Left hindlimb (tissue), 1 donor: ENCODE results near the gene NELFA.
"Not testable (repeated sequence)": the region's sequence is repeated elsewhere in the genome, so short reads cannot be mapped to it uniquely, and the experiment has no call there.

Source experiments
- DNase-seq: peaks from one replicate; pipeline ENCODE4 v3.0.0-alpha.2; 2018

The NELFA gene

DNA sequence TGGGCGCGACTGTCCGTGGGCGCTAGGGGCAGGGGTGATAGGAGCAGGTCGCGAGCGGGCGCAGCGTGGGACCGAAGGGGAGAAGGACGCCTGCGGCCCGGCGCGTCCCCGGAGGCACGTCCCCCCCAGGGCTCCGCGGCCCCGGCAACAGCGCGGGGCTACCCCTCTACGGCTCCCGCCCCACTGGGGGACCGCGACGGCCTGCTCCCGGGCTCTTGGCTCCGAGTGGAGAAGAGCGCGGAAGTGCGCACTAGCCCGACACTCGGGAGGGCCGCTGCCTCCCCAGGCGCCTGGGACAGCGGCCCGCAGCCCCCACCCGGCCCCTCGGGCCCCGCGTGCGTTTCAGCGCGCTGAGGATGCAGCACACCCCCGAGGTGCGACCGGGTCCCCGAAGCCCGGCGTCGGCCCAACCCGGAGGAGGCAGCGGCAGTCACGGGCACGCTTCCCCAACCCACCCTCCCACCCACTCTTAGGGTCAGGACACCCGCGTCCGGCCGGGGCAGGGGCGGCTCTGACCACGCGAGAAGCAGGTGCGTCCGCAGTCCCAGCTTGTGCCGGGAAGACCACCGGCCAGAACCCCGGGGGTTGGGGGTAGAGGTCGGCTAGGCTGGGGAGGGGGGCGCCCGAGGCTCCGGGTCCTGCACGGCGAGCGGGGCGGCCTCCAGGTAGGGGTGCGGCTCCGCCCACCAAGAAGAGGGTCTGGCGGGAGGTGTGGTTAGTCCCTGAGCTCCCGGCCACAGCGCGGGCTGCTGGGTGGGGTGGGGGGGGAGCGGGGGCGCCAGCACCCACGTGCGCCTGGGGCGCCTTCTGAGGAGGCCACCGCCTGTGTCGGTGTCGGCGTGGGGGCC is 31.8 kb upstream of the NELFA start:
- no peak for DNase-seq

DNA sequence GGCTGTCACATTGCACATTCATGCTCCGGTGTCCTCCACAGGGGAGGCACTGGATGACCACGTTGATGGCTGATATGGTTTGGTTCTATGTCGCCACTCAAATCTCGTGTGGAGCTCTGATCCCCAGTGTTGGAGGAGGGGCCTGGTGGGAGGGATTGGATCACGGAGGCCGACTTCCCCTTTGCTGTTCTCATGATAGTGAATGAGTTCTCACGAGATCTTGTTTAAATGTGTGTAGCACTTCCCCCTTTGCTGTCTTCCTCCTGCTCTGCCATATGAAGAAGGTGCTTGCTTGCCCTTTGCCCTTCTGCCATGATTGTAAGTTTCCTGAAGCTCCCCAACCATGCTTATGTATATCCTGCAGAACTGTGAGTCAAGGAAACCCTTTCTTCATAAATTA is 28.1 kb upstream of the NELFA start:
- no peak for DNase-seq

DNA sequence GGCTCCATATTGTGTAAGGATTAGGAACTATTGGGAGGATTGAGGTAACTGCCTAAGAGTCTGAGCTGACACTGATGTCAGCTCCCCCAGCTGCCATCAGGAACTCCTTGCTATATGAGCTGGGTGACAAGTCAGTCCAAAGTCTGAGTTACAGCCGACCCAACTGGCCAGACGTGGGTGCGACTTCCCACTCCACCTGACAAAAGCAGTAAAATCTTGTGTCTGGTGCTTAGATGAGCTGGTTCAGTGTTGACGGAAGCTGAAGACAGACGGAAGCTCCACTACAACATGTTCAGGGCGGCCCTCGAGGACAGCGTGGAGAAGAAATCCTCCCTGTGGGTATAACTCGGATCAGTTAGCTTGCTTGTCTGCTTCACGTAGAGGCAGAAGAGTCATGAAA is 27.6 kb upstream of the NELFA start:
- DNase-seq, result no peak

DNA sequence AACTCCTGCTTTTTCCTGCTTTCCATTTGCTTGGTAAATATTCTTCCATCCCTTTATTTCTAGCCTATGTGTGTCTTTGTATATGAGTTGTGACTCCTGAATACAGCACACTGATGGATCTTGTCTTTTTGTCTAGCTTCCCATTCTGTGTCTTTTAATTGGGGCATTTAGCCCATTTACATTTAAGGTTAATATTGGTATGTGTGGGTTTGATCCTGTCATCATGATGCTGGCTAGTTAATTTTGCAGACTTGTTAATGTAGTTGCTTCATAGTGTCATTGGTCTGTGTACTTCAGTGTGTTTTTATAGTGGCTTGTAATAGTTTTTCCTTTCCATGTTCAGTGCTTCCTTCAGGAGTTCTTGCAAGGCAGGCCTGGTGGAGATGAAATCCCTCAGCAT is 22.4 kb upstream of the NELFA start:
- DNase-seq, result not testable (repeated sequence)

DNA sequence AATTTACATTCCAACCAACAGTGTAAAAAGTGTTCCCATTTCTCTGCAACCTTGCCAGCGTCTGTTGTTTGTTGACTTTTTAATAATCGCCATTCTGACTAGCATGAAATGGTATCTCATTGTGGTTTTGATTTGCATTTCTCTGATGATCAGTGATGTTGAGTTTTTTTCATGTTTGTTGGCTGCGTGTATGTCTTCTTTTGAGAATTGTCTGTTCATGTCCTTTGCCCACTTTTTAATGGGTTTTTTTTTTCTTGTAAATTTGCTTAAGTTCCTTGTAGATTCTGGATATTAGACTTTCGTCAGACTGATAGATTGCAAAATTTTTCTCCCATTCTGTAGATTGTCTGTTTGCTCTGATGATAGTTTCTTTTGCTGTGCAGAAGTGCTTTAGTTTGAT is 18.3 kb upstream of the NELFA start:
- not testable (repeated sequence) for DNase-seq

DNA sequence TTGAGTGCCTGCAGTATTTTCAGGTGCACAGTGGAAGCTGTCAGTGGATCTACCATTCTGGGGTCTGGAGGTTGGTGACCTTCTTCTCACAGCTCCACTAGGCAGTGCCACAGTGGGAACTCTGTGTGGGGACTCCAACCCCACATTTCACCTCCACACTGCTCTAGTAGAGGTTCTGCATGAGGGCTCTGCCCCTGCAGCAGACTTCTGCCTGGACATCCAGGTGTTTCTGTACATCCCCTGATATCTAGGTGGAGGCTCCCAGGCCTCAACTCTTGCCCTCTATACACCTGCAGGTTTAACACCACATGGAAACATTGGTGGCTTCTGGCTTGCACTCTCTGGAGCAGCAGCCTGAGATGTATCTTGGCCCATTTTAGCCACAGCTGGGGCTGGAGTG is 17.0 kb upstream of the NELFA start:
- DNase-seq, result no peak

DNA sequence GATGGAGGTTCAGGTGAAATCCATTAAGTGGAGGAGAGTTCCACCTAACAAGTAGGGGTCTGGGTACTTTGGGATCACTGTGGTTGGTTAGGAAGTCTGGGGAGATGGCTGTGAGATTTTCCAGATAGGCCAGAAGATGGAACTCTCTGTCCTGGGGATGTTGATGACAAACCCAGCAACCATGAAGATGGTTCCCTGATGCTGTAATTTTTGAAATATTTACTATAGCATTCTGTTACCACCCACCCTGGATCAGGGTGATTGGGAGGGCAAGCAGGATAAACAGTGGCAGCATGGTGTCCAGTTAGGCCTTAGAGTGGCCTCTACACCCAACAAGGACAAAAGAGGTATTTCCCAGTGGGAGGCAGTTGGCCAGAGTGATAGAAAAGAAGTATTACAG is 15.9 kb upstream of the NELFA start:
- DNase-seq, result no peak

DNA sequence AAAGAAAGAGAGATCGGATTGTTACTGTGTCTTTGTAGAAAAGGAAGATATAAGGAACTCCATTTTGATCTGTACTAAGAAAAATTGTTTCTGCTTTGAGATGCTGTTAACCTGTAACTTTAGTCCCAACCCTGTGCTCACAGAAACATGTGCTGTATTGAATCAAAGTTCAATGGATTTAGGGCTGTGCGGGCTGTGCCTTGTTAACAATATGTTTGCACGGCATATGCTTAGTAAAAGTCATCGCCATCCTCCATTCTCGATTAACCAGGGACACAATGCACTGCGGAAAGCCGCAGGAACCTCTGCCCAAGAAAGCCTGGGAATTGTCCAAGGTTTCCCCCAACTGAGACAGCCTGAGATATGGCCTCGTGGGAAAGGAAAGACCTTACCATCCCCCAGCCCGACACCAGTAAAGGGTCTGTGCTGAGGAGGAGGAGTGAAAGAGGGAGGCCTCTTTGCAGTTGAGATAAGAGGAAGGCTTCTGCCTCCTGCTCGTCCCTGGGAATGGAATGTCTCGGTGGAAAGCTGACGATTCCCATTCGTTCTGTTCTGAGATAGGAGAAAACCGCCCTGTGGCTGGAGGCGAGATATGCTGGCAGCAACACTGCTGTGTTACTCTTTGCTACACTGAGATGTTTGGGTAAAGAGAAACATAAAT is 12.7 kb upstream of the NELFA start:
- not testable (repeated sequence) for DNase-seq

DNA sequence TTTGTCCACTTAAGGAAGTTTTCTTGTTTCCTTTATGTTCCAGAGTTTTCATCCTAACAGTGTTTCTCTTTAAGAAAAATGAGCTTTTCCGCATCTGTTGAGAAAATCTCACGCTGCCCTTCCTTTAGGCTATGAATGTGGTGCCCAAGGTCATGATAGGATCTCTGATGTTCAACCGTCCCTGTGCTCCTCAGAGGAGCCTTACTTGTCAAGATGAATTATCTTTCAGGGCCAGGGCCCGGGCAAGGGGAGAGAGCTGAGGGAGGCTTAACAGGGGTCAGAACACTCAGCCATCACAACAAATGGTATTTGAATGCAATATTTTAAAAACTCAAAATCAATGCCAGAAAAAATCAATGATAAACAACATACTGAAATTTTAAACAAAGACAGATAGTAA is 6.2 kb upstream of the NELFA start:
- no peak for DNase-seq

DNA sequence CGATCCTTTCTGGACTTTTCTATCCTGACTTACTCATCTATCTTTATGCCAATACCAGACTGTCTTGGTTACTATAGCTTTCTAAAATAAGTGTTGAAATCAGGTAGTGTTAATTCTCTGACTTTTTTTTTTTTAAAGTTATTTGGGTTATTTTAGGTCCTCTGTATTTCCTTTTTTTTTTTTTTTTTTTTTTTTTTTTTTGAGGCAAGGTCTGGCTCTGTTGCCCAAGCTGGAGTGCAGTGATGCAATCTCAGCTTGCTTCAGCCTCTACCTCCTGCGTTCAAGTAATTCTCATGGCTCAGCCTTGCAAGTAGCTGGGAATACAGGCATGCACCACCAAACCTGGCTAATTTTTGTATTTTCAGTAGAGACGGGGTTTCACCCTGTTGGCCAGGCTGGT is 2.8 kb upstream of the NELFA start:
- no peak for DNase-seq

DNA sequence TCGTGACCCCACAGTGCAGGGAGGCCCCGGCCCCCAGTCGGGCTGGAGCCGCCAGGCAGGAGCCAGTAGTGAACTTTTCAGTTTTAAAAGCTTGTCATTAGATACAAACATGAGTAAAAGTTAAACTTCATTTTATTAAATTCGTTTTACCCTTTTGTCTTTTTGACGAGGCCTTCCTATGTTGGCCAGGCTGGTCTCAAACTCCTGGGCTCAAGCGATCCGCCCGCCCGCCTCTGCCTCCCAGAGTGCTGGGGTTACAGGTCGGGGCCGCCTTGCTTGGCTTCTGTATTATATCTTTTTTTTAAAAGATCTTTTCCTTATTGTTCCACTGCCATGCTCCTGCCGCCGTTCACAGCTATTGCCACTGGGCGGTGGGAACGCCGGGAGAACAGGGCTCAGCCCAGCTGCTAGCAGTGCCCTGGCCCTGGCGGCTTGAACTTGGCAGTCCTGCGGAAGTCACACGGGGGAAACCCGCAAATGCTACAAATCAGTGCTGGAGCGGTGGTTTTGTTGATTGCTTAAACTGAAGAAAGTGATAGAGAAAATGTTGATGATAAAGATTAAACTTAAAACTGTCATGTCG is 968 bp upstream of the NELFA start:
- peak; percentile 51 for DNase-seq

DNA sequence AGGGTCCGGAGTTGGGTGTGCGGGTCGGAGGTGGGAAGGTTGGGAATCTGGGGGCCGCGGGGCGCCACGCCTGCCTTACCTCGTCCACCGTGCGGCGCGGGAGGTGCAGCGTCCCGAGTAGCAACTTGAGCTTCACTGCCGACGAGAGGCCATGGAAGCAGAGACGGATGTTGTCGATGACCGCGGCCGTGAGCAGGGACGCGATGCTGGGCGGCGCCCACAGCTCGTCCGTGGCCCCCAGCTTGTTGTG is 178 bp downstream of the NELFA start:
- no peak for DNase-seq

DNA sequence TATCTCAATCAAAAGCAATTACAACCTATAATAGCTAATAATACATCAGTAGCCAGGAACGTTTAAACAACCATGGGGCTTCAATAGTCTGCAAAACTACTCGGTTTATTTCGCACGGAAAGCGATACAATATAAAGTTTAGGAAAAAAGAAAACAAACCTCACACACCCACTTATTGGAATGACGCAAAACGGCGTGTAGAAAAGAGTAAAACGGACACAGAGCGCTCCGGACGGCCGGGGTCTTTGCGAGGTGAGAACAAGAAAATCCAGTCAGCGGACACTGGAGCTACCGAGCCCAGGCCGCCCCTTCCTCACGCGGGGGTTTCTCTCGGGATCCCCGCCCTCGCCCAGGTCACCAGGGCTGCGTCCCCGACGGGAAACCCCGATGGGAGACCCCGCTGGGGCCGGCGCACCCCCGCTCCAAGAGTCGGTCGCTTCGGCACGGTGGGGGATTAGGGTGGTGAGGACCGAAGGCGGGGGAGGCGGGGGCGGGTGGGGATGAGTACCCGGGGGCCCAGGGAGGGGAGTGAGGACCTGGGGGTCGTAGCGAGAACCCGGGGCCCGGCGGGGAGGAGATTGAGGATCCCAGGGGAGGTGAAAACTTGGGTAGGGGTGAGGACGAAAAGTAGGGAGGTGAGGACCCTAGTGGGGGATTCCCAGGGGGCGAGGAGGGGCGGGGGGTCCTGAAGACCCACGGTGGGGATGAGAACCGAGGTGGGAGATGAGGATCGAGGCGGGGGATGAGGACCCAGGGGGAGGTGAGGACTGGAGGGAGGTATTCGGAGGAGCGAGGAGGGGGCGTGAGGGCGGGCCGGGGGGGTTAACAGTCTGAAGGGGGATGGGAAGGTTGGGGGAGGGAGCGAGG is 737 bp downstream of the NELFA start:
- DNase-seq, result peak; percentile 49

DNA sequence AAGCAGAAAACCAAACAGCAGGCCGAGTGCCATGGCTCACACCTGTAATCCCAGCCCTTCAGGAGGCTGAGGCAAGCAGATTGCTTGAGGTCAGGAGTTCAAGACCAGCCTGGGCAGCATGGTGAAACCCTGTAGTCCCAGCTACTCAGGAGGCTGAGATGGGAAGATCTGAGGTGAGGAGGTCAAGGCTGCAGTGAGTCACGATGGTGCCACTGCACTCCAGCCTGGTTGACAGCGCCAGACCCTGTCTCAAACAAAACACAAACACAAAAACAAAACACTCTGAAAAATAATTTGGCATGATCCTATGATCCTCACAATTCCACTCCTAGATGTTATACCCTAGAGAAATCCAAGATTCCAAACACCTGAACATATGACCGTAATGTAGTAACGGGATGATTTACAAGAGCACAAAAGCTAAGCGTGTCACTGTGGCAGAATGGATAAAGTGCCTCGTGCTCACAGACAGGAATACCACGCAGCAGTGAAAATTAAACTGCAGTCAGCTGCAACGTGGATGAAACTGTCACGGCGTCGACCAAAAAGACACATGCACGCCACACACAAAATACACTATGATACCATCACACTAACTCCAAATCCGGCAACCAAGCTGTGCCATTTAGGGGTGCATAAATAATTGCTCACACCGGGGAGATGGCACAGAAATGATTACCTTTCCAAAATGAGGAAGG is 1.7 kb downstream of the NELFA start:
- DNase-seq, result no peak

DNA sequence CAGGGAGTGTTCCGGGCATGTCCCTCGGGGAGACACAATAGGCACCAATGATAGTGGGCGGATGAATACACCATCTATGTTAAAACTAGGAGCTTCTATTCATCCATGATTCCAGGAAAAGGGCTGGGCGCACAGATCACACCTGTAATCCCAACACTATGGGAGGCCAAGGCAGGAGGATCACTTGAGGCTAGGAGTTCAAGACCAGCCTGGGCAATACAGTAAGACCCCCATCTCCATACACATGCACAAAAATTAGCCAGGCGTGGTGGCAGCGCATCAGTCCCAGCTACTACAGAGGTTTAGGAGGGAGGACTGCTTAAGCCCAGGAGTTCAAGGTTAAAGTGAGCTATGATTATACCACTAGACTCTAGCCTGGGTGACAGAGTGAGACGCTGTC is 2.4 kb downstream of the NELFA start:
- no peak for DNase-seq

DNA sequence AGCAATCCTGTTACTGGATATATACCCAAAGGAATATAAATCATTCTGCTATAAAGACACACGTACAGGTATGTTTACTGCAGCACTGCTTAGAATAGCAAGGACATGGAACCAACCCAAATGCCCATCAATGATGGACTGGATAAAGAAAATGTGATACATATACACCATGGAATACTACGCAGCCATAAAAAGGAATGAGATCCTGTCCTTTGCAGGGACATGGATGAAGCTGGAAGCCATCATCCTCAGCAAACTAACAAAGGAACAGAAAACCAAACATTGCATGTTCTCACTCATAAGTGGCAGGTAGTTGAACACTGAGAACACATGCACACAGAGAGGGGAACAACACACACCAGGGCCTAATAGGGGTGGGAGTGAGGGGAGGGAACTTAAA is 5.4 kb downstream of the NELFA start:
- not testable (repeated sequence) for DNase-seq

DNA sequence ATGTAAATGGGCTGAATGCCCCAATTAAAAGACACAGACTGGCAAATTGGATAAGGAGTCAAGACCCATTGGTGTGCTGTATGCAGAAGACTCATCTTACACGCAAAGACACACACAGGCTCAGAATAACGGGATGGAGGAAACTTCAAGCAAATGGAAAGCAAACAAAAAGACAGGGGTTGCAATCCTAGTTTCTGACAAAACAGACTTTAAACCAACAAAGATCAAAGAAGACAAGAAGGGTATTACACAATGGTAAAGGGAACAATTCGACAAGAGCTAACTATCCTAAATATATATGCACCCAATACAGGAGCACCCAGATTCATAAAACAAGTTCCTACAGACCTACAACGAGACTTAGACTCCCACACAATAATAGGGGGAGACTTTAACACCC is 9.5 kb downstream of the NELFA start:
- not testable (repeated sequence) for DNase-seq

DNA sequence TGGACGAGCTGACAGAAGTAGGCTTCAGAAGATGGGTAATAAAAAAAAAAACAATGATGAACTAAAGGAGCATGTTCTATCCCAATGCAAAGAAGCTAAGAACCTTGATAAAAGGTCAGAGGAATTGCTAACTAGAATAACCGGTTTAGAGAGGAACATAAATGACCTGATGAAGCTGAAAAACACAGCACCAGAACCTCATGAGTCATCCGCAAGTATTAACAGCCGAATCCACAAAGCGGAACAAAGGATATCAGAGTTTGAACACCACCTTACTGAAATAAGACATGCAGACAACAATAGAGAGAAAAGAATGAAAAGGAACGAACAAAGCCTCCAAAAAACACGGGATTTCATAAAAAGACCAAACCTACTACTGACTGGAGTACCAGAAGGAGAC is 10.5 kb downstream of the NELFA start:
- DNase-seq, result no peak

DNA sequence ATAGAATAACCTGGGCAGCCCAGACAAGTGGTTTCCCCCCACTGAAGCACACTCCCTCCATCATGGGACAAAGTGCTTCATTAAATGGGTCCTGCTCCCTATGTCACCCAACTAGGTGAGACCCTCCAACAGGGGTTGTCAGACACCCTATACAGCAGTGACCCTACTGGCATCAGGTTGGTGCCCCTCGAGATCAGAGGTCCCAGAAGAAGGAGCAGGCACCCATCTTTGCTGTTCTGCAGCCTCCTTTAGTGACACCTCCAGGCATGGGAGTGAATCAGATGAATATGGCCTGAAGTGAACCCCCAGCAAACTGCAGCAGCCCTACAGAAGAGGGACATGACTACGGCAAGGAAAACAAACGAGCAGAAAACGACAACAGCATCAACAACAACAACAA is 11.1 kb downstream of the NELFA start:
- DNase-seq, result no peak

DNA sequence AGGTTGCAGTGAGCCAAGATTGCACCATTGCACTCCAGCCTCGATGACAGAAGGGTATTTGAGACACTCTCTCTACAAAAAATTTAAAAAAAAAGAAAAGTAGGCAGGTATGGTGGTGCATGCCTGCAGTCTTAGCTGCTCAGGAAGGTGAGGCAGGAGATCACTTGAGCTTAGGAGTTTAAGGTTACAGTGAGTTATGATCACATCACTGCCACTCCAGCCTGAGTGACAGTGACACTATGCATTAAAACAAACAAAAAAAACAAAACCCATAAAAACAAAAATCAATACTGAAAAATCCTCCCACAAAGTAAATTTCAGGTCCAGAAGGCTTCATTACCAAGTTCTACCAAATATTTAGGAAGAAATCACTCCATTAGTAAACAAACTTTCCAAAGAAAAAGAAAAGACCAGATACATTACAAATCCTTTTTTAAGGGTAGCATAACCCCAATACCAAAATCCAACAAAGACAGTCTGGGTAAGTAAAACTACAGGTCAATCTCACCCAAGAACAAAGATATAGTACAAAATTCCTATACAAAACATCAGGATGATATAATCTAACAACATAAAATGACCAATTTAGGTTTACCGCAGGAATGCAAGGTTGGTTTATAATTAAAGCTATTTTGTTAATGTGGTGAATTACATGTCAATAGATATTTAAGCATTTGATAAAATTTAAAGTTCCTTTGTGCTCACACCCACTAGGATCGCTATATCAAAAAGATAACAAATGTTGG is 11.7 kb downstream of the NELFA start:
- DNase-seq, result no peak

DNA sequence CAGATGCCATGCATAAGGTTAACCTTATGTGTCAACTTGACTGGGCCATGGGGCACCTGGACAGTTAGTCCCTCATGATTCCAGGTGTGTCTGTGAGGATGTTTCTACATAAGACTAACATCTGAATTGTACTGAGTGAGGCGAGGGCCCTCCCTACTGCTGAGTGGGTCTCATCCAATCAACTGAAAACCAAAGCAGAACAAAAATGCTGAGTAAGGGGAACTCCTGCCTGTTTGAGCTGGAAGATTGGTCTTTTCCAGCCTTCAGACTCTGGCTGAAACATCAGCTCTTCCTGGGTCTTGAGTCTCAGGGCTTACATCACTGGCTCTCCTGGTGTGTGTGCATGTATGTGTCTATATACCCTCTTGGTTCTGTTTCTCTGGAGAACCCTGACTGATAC is 13.8 kb downstream of the NELFA start:
- no peak for DNase-seq
